ENCODE measurements around the gene FRMD8.

The FRMD8 gene

GRCh38 chr11:65442842-65443331 lies 56.5 kb downstream of the FRMD8 start:
- H3K4me3 ChIP-seq (ENCODE audit: low read depth, low read length) = no peak overlapping the region
- TF ChIP-seq CTCF (IDR thresholded peaks at IDR 0.05; ENCODE audit: low read depth, low read length) = no peak
- in situ Hi-C loops (cut with HindIII; ENCODE audit: low sequenced_read_pairs) = no loop called here
- DNase-seq (ENCODE audit: low read depth, low spot score) = peak; percentile 41

- no peak for TF ChIP-seq CTCF (IDR thresholded peaks at IDR 0.05; ENCODE audit: low read depth, low read length)
- in situ Hi-C loops (cut with HindIII; ENCODE audit: low sequenced_read_pairs) = no loop called here
- DNase-seq (ENCODE audit: low read depth, low spot score) = peak; percentile 43
Measured at GRCh38 chr11:65444314-65445051, 58.0 kb downstream of the FRMD8 start.

GRCh38 chr11:65445101-65445603 lies 58.7 kb downstream of the FRMD8 start:
- in situ Hi-C loops (cut with HindIII; ENCODE audit: low sequenced_read_pairs) = no loop called here
- TF ChIP-seq CTCF (IDR thresholded peaks at IDR 0.05; ENCODE audit: low read depth, low read length) = no peak
- DNase-seq (ENCODE audit: low read depth, low spot score) = peak; percentile 62
- H3K4me3 ChIP-seq (ENCODE audit: low read depth, low read length) = no peak overlapping the region

More at GRCh38 chr11:65444314-65445051, 58.0 kb downstream of the FRMD8 start:
- no peak overlapping the region for H3K4me3 ChIP-seq (ENCODE audit: low read depth, low read length)

- peak; percentile 38 for DNase-seq (ENCODE audit: low read depth, low spot score)
- in situ Hi-C loops (cut with HindIII; ENCODE audit: low sequenced_read_pairs) = no loop called here
- no peak overlapping the region for H3K4me3 ChIP-seq (ENCODE audit: low read depth, low read length)
- TF ChIP-seq CTCF (IDR thresholded peaks at IDR 0.05; ENCODE audit: low read depth, low read length) = no peak
Measured at GRCh38 chr11:65445604-65446445, 59.4 kb downstream of the FRMD8 start.

- H3K4me3 ChIP-seq (ENCODE audit: low read depth, low read length) = no peak overlapping the region
- DNase-seq (ENCODE audit: low read depth, low spot score) = peak; percentile 62
- TF ChIP-seq CTCF (IDR thresholded peaks at IDR 0.05; ENCODE audit: low read depth, low read length) = no peak
Measured at GRCh38 chr11:65446446-65447277, 60.2 kb downstream of the FRMD8 start.

GRCh38 chr11:65448074-65448417 lies 61.6 kb downstream of the FRMD8 start:
- in situ Hi-C loops (cut with HindIII; ENCODE audit: low sequenced_read_pairs) = no loop called here
- no peak overlapping the region for H3K4me3 ChIP-seq (ENCODE audit: low read depth, low read length)
- DNase-seq (ENCODE audit: low read depth, low spot score) = peak; percentile 62
- TF ChIP-seq CTCF (IDR thresholded peaks at IDR 0.05; ENCODE audit: low read depth, low read length) = no peak

More at GRCh38 chr11:65446446-65447277, 60.2 kb downstream of the FRMD8 start:
- in situ Hi-C loops (cut with HindIII; ENCODE audit: low sequenced_read_pairs) = no loop called here

Measured in astrocyte of the spinal cord (primary cell).